ENCODE data around the gene SIGLEC9.
A peak's percentile ranks its signal among the peaks of the same experiment; 100 is the strongest.

Gene SIGLEC9

DNA sequence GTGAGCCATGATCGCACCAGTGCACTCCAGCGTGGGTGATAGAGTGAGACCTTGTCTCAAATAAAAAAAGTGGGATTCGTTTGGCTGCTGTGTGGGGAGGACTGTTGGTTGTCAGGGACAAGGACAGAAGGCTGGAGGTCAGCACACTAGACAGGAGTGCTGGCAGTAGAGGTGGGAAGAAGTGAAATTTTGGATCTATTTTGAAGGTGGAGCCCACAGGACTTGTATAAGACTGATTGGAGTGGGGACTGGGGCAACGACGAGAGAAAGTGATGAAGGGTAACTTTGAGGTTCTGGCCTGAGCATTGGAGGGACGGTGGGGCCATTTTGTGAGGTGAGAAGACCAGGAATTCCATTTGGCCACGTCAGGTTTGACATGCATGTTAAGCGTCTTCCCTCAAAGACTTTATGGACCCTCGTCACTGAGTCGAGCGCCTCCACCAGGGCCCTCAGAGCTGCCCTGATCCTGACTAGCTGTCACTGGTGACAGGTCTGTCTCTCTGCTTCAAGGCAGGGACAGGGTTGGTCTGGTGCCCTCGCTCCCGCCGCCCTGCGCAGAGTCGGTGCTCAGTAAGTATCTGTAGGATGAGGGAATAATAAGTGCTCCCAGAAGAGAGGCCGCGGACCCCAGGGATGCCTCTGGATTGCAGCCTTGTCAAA, 17.2 kb upstream of the SIGLEC9 start:
- Mint-ChIP-seq H3K27ac (peak overlapping the region; percentile 91), H3K36me3 (ENCODE audit: low read depth) (peaks cover 26% of the 10 kb centered on the region), H3K9me3 (no peaks in the 10 kb centered on the region), H3K4me3 (peak overlapping the region; percentile 91), H3K4me1 (peaks cover 46% of the 10 kb centered on the region), H3K27me3 (peaks cover 2% of the 10 kb centered on the region)
- no peak for DNase-seq
- ATAC-seq = peak; percentile 15

DNA sequence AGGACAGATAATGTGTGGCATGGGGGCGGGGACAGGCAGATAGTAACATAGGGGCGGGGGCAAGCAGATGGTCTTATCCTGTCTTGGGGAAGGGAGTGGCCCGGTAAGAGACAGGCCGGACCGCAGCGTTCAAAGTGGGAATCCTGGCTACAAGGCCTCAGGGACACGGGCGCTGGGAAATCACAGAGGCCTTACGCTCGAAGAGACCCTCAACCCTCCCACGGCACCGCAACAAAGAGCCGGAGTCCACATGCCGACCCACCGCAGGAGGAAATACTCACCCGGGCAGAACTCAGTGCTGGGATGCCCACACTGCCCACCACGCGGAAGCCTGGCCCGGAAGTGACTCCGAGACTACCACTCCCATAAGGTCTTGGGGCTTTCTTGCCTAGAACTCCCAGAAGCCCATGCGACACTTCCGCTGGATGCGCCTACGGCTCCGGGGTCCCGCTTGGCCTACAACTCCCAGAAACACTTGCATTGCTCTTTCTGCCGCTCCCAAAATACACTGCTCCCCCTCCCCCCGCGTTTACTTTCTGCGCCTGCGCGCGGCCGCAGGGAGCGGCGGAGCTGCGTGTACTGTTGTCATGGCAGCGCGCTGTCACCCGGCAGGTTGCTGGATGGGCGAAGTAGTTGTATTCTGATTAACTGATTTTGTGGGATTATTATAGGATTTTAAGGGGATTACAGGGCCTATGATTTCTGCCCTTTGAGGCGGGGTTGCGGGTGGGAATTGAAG, 16.5 kb upstream of the SIGLEC9 start, which contains the start of gene CTU1:
Gene CTU1 (minus strand): TSS at position 344 of the 739 bp plus-strand sequence. CDS start 3,840 bp downstream, outside the sequence.
- H3K4me3 Mint-ChIP-seq = peak within 1 kb of the TSS; percentile 91
- H3K9me3 Mint-ChIP-seq = no peaks in the 10 kb centered on the region
- H3K4me1 Mint-ChIP-seq = peaks cover 42% of the 10 kb centered on the region
- H3K27me3 Mint-ChIP-seq = peaks cover 2% of the 10 kb centered on the region
- peaks cover 20% of the 10 kb centered on the region for H3K36me3 Mint-ChIP-seq (ENCODE audit: low read depth)
- peak within 1 kb of the TSS; percentile 91 for H3K27ac Mint-ChIP-seq
- DNase-seq (peak; percentile 97), ATAC-seq (peak; percentile 97)

DNA sequence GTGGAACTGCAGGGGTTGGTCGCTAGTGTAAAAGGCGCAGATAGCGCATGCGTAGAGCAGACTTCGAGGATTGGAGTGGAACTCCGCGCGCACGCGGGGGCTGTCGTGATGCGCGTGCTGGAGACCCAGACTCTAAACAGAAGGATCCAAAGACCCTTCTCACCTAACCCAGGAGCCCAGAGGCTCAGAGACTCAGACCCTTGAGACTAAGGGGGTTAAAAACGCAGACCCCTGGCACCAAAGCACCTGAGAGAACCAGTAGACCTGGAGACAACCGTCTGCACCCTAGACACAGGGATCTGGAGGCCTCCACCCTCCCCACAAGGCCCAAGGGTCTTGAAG, 15.9 kb upstream of the SIGLEC9 start:
- peaks cover 37% of the 10 kb centered on the region for H3K4me1 Mint-ChIP-seq
- no peaks in the 10 kb centered on the region for H3K9me3 Mint-ChIP-seq
- DNase-seq (no peak), ATAC-seq (peak; percentile 6)
- peak overlapping the region; percentile 91 for H3K27ac Mint-ChIP-seq
- H3K36me3 Mint-ChIP-seq (ENCODE audit: low read depth) = peaks cover 18% of the 10 kb centered on the region
- peaks cover 2% of the 10 kb centered on the region for H3K27me3 Mint-ChIP-seq
- peak overlapping the region; percentile 91 for H3K4me3 Mint-ChIP-seq

DNA sequence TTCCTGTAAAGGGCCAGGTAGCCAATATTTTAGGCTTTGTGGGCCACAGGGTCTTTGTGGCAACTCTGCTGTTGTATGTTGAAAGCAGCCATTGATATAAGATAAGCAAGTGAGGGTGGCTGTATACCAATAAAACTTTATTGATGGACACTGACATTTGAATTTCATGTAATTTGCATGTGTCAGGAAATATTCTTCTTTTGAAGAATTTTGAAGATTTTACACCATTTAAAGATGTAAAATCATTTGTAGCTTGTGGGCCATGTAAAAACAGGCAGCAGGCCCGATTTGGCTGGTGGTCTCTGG, 14.1 kb upstream of the SIGLEC9 start:
- Mint-ChIP-seq H3K4me3 (no peak overlapping the region), H3K36me3 (ENCODE audit: low read depth) (peaks cover 11% of the 10 kb centered on the region), H3K9me3 (no peaks in the 10 kb centered on the region), H3K27me3 (peaks cover 2% of the 10 kb centered on the region), H3K27ac (no peak overlapping the region), H3K4me1 (peaks cover 30% of the 10 kb centered on the region)
- ATAC-seq (no peak), DNase-seq (no peak)

DNA sequence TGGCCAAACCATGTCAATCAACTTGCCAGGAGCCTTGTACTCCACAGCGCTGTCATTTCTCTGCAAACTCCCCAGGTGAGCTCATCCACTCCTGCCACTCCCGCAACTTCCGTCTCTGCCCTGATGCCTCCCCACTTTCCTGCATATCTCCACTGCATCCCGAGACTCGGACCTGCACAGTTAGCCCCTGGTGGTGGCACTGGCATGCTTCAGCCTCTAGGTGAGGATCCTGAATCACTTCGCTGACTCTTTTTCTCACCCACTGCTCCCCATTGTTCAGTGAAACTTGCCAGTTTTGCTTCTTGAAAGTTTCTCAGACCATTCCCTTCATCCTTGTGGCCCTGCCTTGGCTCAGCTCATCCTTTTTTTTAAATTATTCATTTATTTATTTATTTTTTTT, 13.1 kb upstream of the SIGLEC9 start:
- peaks cover 2% of the 10 kb centered on the region for H3K27me3 Mint-ChIP-seq

DNA sequence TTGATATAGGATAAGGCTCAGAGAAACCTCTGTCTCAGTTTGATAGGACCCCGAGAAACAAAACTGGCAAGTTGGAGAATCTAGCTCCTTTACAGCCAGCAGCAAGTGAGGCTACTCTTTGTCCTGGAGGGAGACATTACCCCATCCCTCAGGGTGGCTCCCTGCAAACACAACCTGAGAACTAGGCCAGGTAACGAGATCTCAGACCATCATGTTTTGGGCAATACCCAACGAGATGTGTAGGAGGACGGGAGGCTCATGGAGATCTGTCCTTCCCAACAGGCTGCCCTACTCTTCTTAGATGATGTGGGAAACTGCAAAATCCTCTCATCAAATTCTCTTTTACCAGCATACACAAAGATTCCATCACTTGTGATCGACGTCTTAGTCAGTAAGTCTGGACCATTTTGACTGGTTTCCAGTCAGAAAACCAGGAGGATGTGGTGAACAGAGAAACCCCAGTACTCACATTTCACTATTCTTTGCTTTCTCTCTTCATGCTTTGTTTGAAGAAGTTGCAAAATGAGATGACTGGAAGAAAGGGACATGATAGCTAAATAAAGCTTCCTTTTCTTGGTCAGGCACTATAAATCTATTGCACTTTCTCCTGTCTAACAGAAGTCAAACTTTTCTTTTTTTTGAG, 10.5 kb upstream of the SIGLEC9 start:
- H3K27me3 Mint-ChIP-seq = no peaks in the 10 kb centered on the region
- no peak for DNase-seq
- no peaks in the 10 kb centered on the region for H3K9me3 Mint-ChIP-seq
- no peaks in the 10 kb centered on the region for H3K36me3 Mint-ChIP-seq (ENCODE audit: low read depth)
- H3K4me3 Mint-ChIP-seq = no peak overlapping the region
- peak; percentile 77 for ATAC-seq
- peak overlapping the region; percentile 70 for H3K27ac Mint-ChIP-seq
- peaks cover 30% of the 10 kb centered on the region for H3K4me1 Mint-ChIP-seq

More for the DNA sequence above, 13.1 kb upstream of the SIGLEC9 start:
- no peak overlapping the region for H3K4me3 Mint-ChIP-seq
- H3K4me1 Mint-ChIP-seq = peaks cover 35% of the 10 kb centered on the region
- no peak for DNase-seq
- ATAC-seq = no peak
- H3K27ac Mint-ChIP-seq = no peak overlapping the region
- H3K9me3 Mint-ChIP-seq = no peaks in the 10 kb centered on the region
- H3K36me3 Mint-ChIP-seq (ENCODE audit: low read depth) = peaks cover 8% of the 10 kb centered on the region

DNA sequence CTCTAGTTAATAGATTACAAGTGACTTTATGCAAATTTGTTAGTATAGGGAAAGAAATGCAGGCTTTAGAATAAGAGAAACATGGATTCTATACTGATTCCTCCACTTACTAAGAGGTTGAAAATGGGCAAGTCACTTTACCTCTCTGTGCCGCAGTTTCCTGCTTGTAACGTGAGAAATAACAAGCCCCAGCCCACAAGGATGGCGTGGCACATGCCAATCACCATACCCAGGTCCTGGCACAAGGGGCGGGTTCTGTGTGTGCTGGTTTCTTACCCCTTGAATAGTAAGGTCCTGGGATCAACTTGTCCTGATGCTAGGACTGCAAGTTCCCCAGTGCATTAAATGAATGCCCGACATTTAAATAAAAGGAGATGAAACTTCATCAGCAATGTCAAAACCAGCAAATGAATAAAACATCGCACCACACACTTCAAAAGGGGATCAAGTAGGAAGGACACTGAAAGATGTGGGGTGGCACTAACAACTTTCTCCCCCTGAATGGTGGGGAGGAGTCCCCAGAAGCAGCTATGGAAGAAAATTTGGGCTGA, 7.9 kb upstream of the SIGLEC9 start:
- Mint-ChIP-seq H3K27ac (no peak overlapping the region), H3K4me3 (no peak overlapping the region), H3K27me3 (no peaks in the 10 kb centered on the region), H3K4me1 (peaks cover 30% of the 10 kb centered on the region), H3K9me3 (no peaks in the 10 kb centered on the region), H3K36me3 (ENCODE audit: low read depth) (no peaks in the 10 kb centered on the region)
- DNase-seq = no peak
- peak; percentile 16 for ATAC-seq

DNA sequence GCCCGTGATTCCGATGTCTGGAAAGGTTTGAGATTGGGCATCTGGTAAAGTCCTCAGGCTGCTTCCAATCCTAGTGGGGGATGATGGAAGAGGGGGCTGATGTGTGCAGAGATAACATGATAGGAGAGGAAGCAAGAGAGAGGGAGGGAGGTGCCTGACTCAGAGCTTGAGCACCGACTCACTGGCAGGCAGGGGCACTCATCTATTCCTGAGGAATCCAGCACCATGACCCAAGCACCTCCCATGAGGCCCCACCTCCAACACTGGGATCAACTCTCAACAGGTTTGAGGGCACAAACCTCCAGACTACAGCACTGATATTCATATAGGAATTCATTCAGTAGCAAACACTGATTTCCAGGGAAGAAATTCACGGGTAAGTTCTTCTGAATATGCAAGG, 5.6 kb upstream of the SIGLEC9 start:
- no peak for ATAC-seq
- Mint-ChIP-seq H3K36me3 (ENCODE audit: low read depth) (no peaks in the 10 kb centered on the region), H3K27ac (peak overlapping the region; percentile 17), H3K4me1 (peaks cover 53% of the 10 kb centered on the region), H3K9me3 (no peaks in the 10 kb centered on the region), H3K27me3 (no peaks in the 10 kb centered on the region), H3K4me3 (no peak overlapping the region)
- DNase-seq = no peak

DNA sequence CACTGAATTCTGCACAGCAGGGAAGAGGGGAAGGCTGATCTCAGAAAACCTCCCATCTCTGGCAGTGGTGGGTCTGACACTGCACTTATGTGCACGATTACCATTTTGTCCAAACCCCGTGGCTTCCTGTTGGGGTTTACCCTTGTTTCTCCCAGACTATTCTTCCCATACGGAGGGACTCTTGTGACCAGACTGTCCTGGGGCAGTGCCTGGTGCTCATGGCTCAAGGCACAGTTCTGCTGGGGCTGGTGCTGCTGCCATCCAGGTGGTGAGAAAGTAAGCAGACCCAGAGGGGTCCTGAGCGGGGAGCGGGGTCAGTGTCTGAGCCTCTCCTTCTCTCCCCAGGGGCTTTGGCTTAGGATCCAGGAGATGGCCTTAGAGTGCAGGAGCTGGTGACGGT, 5.1 kb upstream of the SIGLEC9 start:
- no peaks in the 10 kb centered on the region for H3K9me3 Mint-ChIP-seq
- no peaks in the 10 kb centered on the region for H3K36me3 Mint-ChIP-seq (ENCODE audit: low read depth)
- no peak for DNase-seq
- no peaks in the 10 kb centered on the region for H3K27me3 Mint-ChIP-seq
- peaks cover 58% of the 10 kb centered on the region for H3K4me1 Mint-ChIP-seq
- H3K27ac Mint-ChIP-seq = no peak overlapping the region
- ATAC-seq = no peak
- no peak overlapping the region for H3K4me3 Mint-ChIP-seq

DNA sequence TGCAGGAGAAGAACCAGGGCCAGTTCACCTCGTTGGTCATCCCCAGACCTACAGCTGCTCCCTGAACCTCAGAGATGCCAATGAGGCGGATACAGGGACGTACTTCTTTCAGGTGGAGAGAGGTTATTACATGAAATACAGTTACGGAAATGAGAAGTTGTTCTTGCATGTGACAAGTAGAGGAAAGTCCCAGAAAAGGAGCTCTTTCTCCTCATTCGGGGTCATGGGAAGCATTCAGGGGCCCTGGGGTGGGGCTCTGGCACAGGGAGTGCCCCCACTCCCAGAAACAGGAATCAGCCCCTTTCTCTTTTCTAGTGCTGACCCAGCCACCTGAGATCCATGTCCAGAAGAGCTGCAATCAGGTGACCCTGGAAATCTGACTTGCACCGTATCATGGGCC, 4.5 kb upstream of the SIGLEC9 start:
- ATAC-seq (no peak), DNase-seq (no peak)
- Mint-ChIP-seq H3K9me3 (no peaks in the 10 kb centered on the region), H3K4me3 (no peak overlapping the region), H3K27ac (no peak overlapping the region), H3K36me3 (ENCODE audit: low read depth) (no peaks in the 10 kb centered on the region), H3K4me1 (peaks cover 63% of the 10 kb centered on the region), H3K27me3 (no peaks in the 10 kb centered on the region)

DNA sequence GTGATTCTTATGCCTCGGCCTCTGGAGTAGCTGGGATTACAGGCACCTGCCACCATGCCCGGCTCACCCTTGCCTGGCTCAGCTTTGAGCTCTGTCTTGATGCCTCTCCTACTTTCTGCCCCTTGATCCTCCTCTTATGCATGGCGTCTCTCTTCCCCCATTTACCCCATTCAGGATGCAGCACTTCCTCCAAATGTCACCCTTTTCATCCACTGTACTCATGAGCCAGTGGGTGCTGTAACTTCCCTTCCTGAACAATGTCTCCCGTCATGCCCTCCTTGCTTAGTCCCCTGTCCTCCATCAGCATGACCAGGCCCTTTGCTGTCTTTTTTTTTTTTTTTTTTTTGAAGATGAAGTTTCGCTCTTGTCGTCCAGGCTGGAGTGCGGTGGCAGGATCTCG, 3.4 kb upstream of the SIGLEC9 start:
- no peak for ATAC-seq
- Mint-ChIP-seq H3K36me3 (ENCODE audit: low read depth) (no peaks in the 10 kb centered on the region), H3K27me3 (no peaks in the 10 kb centered on the region), H3K27ac (no peak overlapping the region), H3K9me3 (no peaks in the 10 kb centered on the region), H3K4me3 (no peak overlapping the region), H3K4me1 (peaks cover 57% of the 10 kb centered on the region)
- DNase-seq = no peak

DNA sequence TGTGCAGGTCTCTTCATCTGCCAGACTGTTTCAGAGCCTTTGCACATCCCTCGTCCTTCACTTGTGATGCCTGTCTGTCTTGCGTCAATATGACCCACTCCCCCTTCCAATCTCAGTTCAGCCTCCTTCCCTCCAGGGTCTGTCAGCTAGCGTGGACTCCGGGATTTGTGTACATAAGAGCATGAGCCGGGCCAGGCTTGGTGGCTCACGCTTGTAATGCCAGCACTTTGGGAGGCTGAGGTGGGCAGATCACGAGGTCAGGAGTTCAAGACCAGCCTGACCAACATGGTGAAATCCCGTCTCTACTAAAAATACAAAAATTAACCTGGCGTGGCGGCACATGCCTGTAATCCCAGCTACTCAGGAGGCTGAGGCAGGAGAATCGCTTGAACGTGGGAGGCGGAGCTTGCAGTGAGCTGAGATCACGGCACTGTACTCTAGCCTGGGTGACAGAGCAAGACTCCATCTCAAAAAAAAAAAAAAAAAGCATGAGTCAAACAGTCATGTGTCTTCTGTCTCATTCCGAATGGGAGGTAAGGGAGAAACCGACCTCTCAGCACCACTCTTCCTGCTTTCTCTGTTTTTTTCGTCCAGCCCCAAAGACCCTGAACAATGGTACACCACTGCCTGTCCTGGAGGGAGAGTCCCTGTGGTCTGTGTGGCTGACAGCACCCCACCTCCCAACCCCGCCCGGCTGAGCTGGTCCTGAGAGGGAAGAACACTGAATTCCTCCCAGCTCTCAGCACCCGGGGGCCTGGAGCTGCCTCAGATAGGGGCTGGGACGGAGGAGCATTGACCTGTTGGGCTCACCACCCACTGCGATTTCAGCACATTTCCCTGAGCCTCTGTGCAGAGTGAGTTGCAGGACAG, 2.4 kb upstream of the SIGLEC9 start:
- DNase-seq (no peak), ATAC-seq (peak; percentile 20)
- Mint-ChIP-seq H3K4me1 (peaks cover 57% of the 10 kb centered on the region), H3K36me3 (ENCODE audit: low read depth) (no peaks in the 10 kb centered on the region), H3K27me3 (no peaks in the 10 kb centered on the region), H3K27ac (peak overlapping the region; percentile 79), H3K4me3 (peak overlapping the region; percentile 14), H3K9me3 (no peaks in the 10 kb centered on the region)

DNA sequence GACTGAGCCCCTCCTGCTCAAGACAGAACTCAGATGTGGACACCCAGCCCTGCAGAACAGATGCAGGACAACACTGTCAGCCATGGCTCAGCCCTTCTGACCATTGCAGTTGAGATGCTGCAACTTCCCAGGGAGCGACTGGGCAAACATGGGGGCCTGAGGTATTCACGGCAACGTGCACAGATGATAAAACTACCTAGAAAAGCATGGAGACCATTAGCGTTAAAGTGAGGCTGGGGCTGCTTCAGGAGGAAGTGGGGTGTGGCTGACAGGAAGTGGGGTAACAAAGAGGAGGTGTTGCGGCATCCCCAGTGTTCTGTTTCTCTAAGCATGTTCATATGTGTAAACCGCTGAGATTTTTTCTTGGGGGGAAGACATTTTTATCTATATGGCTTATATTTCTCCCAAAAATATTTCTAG, 1.3 kb upstream of the SIGLEC9 start:
- H3K27ac Mint-ChIP-seq = peak overlapping the region; percentile 78
- H3K4me1 Mint-ChIP-seq = peaks cover 65% of the 10 kb centered on the region
- DNase-seq (peak; percentile 43), ATAC-seq (no peak)
- no peaks in the 10 kb centered on the region for H3K9me3 Mint-ChIP-seq
- no peaks in the 10 kb centered on the region for H3K36me3 Mint-ChIP-seq (ENCODE audit: low read depth)
- peak overlapping the region; percentile 37 for H3K4me3 Mint-ChIP-seq
- H3K27me3 Mint-ChIP-seq = no peaks in the 10 kb centered on the region

DNA sequence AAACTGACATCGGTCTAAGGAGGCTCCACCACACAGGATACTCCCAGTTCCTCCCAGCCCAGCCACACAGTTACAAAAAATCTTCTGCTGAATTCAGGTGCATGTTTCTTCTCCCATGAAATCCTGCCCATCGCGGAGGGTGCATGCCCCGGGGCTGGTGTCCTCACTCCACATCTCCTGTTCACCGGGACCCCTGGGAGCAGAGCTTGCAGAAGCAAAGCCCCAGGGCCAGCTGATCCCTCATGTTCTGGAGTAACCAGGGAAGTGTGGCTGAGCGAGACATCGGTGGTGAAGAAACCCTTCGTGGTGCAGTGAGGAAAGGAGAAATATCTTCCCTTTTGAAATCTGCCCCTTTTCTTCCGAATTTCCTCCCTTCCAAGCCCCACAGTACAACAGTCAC, 904 bp upstream of the SIGLEC9 start:
- Mint-ChIP-seq H3K9me3 (no peaks in the 10 kb centered on the region), H3K36me3 (ENCODE audit: low read depth) (no peaks in the 10 kb centered on the region), H3K4me1 (peaks cover 69% of the 10 kb centered on the region), H3K4me3 (peak overlapping the region; percentile 37), H3K27ac (peak overlapping the region; percentile 78), H3K27me3 (no peaks in the 10 kb centered on the region)
- DNase-seq (no peak), ATAC-seq (no peak)

All from activated naive CD8-positive, alpha-beta T cell treated with anti-CD3 and anti-CD28 coated beads, Interleukin-2, amount 50 U/mL, for 24 hours (primary cell).